Fibroblast of lung (primary cell): ENCODE measurements around the gene LMO7.

Source experiments
- EZH2 ChIP-seq: IDR thresholded peaks from 2 replicates; pipeline ENCODE4 v1.5.1; 2012; ENCODE audit warnings: low read length, control low read depth, mild to moderate bottlenecking; ENCODE audit errors: missing control alignments
- TF ChIP-seq, protein P1 (sequence below), 2 donors: IDR thresholded peaks in 1 of 2; conservative IDR thresholded peaks in 1 of 2; 1 replicate in 1 of 2; 2 replicates in 1 of 2; pipeline ENCODE4 v1.5.1; 2011 to 2012; ENCODE audit warnings: low read length in 2 of 2, control low read depth in 1 of 2, inconsistent platforms in 1 of 2, low read depth in 1 of 2, mild to moderate bottlenecking in 1 of 2

DNA sequence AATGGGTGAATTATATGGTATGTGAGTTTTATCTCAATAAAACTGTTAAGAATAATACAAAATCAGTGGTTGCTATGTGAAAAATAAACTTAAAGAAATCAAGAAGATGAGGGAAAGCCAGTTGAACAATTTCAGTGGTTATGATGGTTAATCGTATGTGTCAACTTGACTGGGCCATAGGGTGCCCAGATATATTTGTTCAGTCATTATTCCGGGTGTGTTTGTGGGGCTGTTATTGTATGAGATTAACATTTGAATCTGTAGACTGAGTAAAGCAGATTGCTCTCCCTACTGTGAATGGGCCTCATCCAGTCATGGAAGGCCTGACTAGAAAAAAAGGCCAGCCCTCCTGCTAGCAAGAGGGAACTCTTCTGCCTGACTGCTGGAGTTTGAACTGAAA is 109.3 kb downstream of the LMO7 start:
- no peak for TF ChIP-seq EZH2
- TF ChIP-seq, protein P1, sequence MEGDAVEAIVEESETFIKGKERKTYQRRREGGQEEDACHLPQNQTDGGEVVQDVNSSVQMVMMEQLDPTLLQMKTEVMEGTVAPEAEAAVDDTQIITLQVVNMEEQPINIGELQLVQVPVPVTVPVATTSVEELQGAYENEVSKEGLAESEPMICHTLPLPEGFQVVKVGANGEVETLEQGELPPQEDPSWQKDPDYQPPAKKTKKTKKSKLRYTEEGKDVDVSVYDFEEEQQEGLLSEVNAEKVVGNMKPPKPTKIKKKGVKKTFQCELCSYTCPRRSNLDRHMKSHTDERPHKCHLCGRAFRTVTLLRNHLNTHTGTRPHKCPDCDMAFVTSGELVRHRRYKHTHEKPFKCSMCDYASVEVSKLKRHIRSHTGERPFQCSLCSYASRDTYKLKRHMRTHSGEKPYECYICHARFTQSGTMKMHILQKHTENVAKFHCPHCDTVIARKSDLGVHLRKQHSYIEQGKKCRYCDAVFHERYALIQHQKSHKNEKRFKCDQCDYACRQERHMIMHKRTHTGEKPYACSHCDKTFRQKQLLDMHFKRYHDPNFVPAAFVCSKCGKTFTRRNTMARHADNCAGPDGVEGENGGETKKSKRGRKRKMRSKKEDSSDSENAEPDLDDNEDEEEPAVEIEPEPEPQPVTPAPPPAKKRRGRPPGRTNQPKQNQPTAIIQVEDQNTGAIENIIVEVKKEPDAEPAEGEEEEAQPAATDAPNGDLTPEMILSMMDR (conservative IDR thresholded peaks at IDR 0.05 in 1 of 2, IDR thresholded peaks at IDR 0.05 in 1 of 2; ENCODE audit: low read depth in 1 of 2, low read length in 2 of 2): no peak
